GM06990 (cell line): ENCODE data around the gene HOXD12.

Source experiments
- DNase-seq: peaks from one replicate; pipeline ENCODE4 v3.0.0-alpha.2; 2011; ENCODE audit not compliant: insufficient read length; ENCODE audit errors: extremely low read depth
- H3K27me3 ChIP-seq: replicated peaks from 2 replicates; pipeline ENCODE4 v1.6.0; 2011; ENCODE audit warnings: low read length; ENCODE audit not compliant: control insufficient read depth, insufficient read depth
- H3K36me3 ChIP-seq: 2 replicates; pipeline ENCODE4 v1.5.1; 2011; ENCODE audit warnings: low read length; ENCODE audit not compliant: control insufficient read depth, insufficient read depth
- H3K4me3 ChIP-seq: replicated peaks from 2 replicates; pipeline ENCODE4 v1.5.1; 2011; ENCODE audit warnings: low read depth, mild to moderate bottlenecking, control low read depth, low read length
- CTCF ChIP-seq: IDR thresholded peaks from 2 replicates; pipeline ENCODE4 v1.5.1; 2011; ENCODE audit warnings: low read length, control low read depth, mild to moderate bottlenecking, inconsistent platforms; ENCODE audit not compliant: insufficient read depth, poor library complexity, severe bottlenecking

HOXD12 gene

GRCh38 chr2:176121190-176122051, 21.8 kb downstream of the HOXD12 start:
- no peak overlapping the region for H3K4me3 ChIP-seq

GRCh38 chr2:176122052-176122682, 22.6 kb downstream of the HOXD12 start:
- no peaks in the 10 kb centered on the region for H3K36me3 ChIP-seq
- DNase-seq = no peak
- no peak for TF ChIP-seq CTCF
- no peak overlapping the region for H3K4me3 ChIP-seq
- peaks cover 4% of the 10 kb centered on the region for H3K27me3 ChIP-seq

More at GRCh38 chr2:176121190-176122051, 21.8 kb downstream of the HOXD12 start:
- no peak for TF ChIP-seq CTCF
- no peak for DNase-seq
- no peaks in the 10 kb centered on the region for H3K36me3 ChIP-seq
- H3K27me3 ChIP-seq = peaks cover 6% of the 10 kb centered on the region

- Histone ChIP-seq H3K36me3 (no peaks in the 10 kb centered on the region), H3K4me3 (no peak within 1 kb of the TSS), H3K27me3 (peaks cover 3% of the 10 kb centered on the region)
- no peak for DNase-seq
- TF ChIP-seq CTCF = no peak
These were observed 23.3 kb downstream of the HOXD12 start, which contains the start of gene HOXD9 for GRCh38 chr2:176122683-176123410. Gene HOXD9, plus strand, starts transcription at chr2:176122719. Its CDS starts 50 bp downstream, at chr2:176122769.

- Histone ChIP-seq H3K4me3 (no peak overlapping the region), H3K27me3 (peaks cover 3% of the 10 kb centered on the region), H3K36me3 (no peaks in the 10 kb centered on the region)
- TF ChIP-seq CTCF = no peak
- DNase-seq = no peak
These were observed 24.0 kb downstream of the HOXD12 start for GRCh38 chr2:176123411-176124109.

GRCh38 chr2:176124110-176124946, 24.7 kb downstream of the HOXD12 start:
- Histone ChIP-seq H3K27me3 (peaks cover 3% of the 10 kb centered on the region), H3K36me3 (no peaks in the 10 kb centered on the region)
- no peak for TF ChIP-seq CTCF

More at GRCh38 chr2:176124110-176124946, 24.7 kb downstream of the HOXD12 start:
- H3K4me3 ChIP-seq = no peak overlapping the region
- DNase-seq = no peak
